Measurements from ENCODE around the gene TPM1. TPM values are rescaled to one million over a fixed set of nuclear protein-coding genes. Genes with fewer than 3 reads are reported as not detected.

Gene TPM1
- total and polyA plus RNA-seq, 3 donors from 2014 or later: 126 to 135 (median 126) TPM

DNA sequence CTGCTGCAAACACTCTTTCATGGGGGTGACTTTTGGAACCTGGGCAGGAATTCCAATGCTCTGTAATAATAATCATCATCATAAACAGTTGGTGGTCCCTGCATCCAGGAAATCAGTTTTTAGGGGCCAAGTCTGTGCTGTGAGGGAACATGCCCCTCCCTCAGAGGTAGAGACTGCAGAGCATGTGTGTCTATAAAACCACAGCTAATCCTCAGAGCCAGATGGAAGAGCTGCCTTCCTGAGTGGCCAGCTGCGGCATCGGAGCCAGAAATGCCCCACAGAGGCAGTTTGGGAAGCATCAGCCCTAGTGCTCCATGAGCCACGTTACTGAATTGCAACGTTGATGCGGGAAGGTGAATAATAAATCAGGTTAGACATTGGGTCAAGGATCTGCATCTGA is 12.9 kb upstream of the TPM1 start:
- Histone ChIP-seq H3K27ac (no peak overlapping the region), H3K27me3 (no peaks in the 10 kb centered on the region), H3K4me1 (no peaks in the 10 kb centered on the region), H3K9me3 (no peaks in the 10 kb centered on the region), H3K4me3 (no peak overlapping the region), H3K36me3 (ENCODE audit: low read depth, missing control alignments) (no peaks in the 10 kb centered on the region)
- TF ChIP-seq, protein P1, sequence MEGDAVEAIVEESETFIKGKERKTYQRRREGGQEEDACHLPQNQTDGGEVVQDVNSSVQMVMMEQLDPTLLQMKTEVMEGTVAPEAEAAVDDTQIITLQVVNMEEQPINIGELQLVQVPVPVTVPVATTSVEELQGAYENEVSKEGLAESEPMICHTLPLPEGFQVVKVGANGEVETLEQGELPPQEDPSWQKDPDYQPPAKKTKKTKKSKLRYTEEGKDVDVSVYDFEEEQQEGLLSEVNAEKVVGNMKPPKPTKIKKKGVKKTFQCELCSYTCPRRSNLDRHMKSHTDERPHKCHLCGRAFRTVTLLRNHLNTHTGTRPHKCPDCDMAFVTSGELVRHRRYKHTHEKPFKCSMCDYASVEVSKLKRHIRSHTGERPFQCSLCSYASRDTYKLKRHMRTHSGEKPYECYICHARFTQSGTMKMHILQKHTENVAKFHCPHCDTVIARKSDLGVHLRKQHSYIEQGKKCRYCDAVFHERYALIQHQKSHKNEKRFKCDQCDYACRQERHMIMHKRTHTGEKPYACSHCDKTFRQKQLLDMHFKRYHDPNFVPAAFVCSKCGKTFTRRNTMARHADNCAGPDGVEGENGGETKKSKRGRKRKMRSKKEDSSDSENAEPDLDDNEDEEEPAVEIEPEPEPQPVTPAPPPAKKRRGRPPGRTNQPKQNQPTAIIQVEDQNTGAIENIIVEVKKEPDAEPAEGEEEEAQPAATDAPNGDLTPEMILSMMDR (IDR thresholded peaks at IDR 0.05): no peak
- TF ChIP-seq POLR2A (IDR thresholded peaks at IDR 0.05): no peak
- WGBS, 2 donors: 42 to 44% methylated on average over 5 of the region's 5 CpGs
- no peak for DNase-seq
- intact Hi-C loops (cut with DNase I; ENCODE audit: low total_unique reads): no loop called here

DNA sequence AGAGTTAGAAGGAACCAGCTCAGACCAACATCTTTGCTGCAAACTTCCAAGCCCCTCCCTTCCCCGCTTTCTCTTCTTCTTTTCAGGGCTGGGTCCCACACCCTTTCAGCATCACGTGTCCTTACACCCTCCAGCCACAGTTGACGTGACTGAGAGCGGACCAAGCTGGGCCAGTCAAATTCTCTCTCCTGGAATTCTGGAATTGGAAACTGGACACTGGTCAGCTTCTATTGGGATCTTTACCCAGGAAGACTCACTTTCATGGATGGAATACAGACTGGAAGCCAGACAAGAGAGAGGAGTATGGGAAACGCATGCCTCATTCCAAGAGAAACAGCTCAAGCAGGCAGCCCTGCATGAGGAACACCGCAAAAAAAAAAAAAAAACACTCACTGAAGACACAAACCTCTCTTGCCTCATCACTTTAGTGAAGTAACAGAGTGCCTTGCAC is 12.4 kb upstream of the TPM1 start:
- H3K27me3 ChIP-seq: no peaks in the 10 kb centered on the region
- no peaks in the 10 kb centered on the region for H3K36me3 ChIP-seq (ENCODE audit: low read depth, missing control alignments)
- DNase-seq: peak; percentile 39
- no peak overlapping the region for H3K4me3 ChIP-seq
- no peak for TF ChIP-seq POLR2A (IDR thresholded peaks at IDR 0.05)
- TF ChIP-seq, protein P1 (IDR thresholded peaks at IDR 0.05): no peak
- no peaks in the 10 kb centered on the region for H3K9me3 ChIP-seq
- 55 to 68% methylated on average over 6 of the region's 6 CpGs for WGBS, 2 donors
- intact Hi-C loops (cut with DNase I; ENCODE audit: low total_unique reads): no loop called here
- H3K4me1 ChIP-seq: no peaks in the 10 kb centered on the region
- H3K27ac ChIP-seq: no peak overlapping the region

DNA sequence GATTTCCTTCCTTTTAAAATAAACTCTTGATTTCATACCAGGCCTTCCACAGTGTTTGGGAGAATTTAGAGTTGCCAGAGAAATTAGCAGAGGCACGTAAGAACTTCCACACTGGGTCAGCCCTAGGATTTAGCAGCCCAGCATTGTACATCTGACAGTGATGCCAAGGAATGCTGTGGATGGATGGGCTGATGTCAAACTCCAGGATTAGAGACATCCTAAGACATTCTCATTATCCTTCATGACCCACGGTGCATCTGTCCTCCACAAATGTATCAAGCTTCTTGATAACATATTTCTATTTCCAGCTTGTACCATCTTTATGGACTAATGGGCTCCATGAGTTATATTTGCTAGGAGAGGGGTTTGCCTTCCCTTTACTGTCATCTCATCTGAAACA is 8.0 kb upstream of the TPM1 start:
- no peaks in the 10 kb centered on the region for H3K9me3 ChIP-seq
- no peaks in the 10 kb centered on the region for H3K27me3 ChIP-seq
- no peak overlapping the region for H3K27ac ChIP-seq
- DNase-seq: no peak
- no peak overlapping the region for H3K4me3 ChIP-seq
- TF ChIP-seq, protein P1 (IDR thresholded peaks at IDR 0.05): no peak
- no peak for TF ChIP-seq POLR2A (IDR thresholded peaks at IDR 0.05)
- H3K36me3 ChIP-seq (ENCODE audit: low read depth, missing control alignments): no peaks in the 10 kb centered on the region
- intact Hi-C loops (cut with DNase I; ENCODE audit: low total_unique reads): no loop called here
- 82 to 90% methylated on average over 2 of the region's 2 CpGs for WGBS, 2 donors
- no peaks in the 10 kb centered on the region for H3K4me1 ChIP-seq

DNA sequence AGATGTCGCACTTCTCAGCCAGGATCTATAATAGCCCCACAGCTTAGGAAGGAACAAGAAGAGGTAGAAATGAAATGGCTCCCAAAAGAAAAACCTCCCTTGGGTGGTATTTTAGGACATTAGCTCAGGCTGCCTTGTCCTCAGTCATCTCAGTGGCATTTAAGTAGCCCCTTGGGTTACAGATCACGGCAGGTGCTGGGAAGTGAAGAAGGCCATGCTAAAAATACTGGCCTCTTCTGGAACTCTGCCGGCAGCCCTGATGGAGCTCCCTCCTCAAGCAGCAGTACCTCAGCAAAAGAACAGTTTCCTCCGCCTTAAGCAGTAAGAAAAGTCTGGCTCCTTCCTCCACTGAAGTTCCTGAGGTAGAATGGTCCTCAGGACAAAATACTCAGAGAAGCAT is 7.3 kb upstream of the TPM1 start:
- intact Hi-C loops (cut with DNase I; ENCODE audit: low total_unique reads): no loop called here
- no peaks in the 10 kb centered on the region for H3K36me3 ChIP-seq (ENCODE audit: low read depth, missing control alignments)
- H3K4me3 ChIP-seq: no peak overlapping the region
- H3K27ac ChIP-seq: no peak overlapping the region
- no peak for DNase-seq
- H3K9me3 ChIP-seq: no peaks in the 10 kb centered on the region
- H3K4me1 ChIP-seq: no peaks in the 10 kb centered on the region
- no peak for TF ChIP-seq POLR2A (IDR thresholded peaks at IDR 0.05)
- TF ChIP-seq, protein P1 (IDR thresholded peaks at IDR 0.05): no peak
- WGBS, 2 donors: 83 to 88% methylated on average over 4 of the region's 4 CpGs
- H3K27me3 ChIP-seq: no peaks in the 10 kb centered on the region

DNA sequence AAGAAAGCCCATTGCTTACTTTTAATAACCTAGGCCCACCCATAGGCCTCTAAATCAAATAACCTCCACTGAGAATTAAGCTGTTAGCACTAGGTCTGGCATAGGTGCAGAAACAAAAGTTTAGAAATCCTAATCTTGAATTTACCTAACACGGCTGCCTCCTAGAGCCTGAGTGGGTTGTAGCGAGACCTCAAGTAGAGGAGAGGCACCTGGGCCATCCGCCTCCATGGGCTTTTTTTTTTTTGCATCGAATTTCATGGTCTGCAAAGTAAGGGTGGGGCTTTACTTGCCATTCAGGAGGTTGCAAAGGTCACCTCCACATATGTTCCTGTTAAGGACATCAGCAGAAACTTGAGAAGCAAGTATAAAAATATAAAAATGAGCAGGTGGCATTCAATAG is 6.6 kb upstream of the TPM1 start:
- Histone ChIP-seq H3K36me3 (ENCODE audit: low read depth, missing control alignments) (no peaks in the 10 kb centered on the region), H3K27ac (no peak overlapping the region), H3K9me3 (no peaks in the 10 kb centered on the region), H3K4me1 (no peaks in the 10 kb centered on the region), H3K27me3 (no peaks in the 10 kb centered on the region), H3K4me3 (no peak overlapping the region)
- intact Hi-C loops (cut with DNase I; ENCODE audit: low total_unique reads): no loop called here
- no peak for DNase-seq
- 72 to 77% methylated on average over 4 of the region's 4 CpGs for WGBS, 2 donors
- TF ChIP-seq, protein P1 (IDR thresholded peaks at IDR 0.05): no peak
- no peak for TF ChIP-seq POLR2A (IDR thresholded peaks at IDR 0.05)
